WERI-Rb-1 (cell line): Measurements from ENCODE around the gene KCNG1.

ENCODE experiments used
- DNase-seq: peaks from one replicate; pipeline ENCODE4 v3.0.0-alpha.2; 2020
- H3K27ac ChIP-seq: fragments of 250-450 bp; sonication (Bioruptor Pico); 2 replicates; pipeline ENCODE4 v1.5.1; 2020; ENCODE audit warnings: mild to moderate bottlenecking, moderate library complexity
- H3K27me3 ChIP-seq: fragments of 250-450 bp; sonication (Bioruptor Pico); 2 replicates; pipeline ENCODE4 v1.5.1; 2021; ENCODE audit warnings: mild to moderate bottlenecking, low read depth, moderate library complexity; ENCODE audit not compliant: insufficient read depth, severe bottlenecking
- H3K36me3 ChIP-seq: fragments of 250-450 bp; sonication (Bioruptor Pico); 2 replicates; pipeline ENCODE4 v1.5.1; 2020; ENCODE audit warnings: mild to moderate bottlenecking, moderate library complexity
- H3K4me3 ChIP-seq: 2 replicates; pipeline ENCODE4 v1.5.1; 2011; ENCODE audit warnings: low read depth, mild to moderate bottlenecking, control low read depth, low read length
- H3K9me3 ChIP-seq: fragments of 250-450 bp; sonication (Bioruptor Pico); 2 replicates; pipeline ENCODE4 v1.5.1; 2021; ENCODE audit warnings: mild to moderate bottlenecking, moderate library complexity; ENCODE audit not compliant: severe bottlenecking
- CTCF ChIP-seq: IDR thresholded peaks from 2 replicates; pipeline ENCODE4 v1.5.1; 2011; ENCODE audit warnings: low read depth, mild to moderate bottlenecking, control low read depth, inconsistent platforms, low read length

Gene KCNG1

GRCh38 chr20:50967586-50967985, 55.3 kb downstream of the KCNG1 start:
- Histone ChIP-seq H3K4me3 (no peak overlapping the region), H3K27me3 (peaks cover 45% of the 10 kb centered on the region), H3K27ac (no peak overlapping the region), H3K9me3 (no peaks in the 10 kb centered on the region), H3K36me3 (no peaks in the 10 kb centered on the region)
- TF ChIP-seq CTCF: no peak
- peak; percentile 52 for DNase-seq

GRCh38 chr20:50959543-50960126, 63.3 kb downstream of the KCNG1 start:
- peaks cover 18% of the 10 kb centered on the region for H3K36me3 ChIP-seq
- no peaks in the 10 kb centered on the region for H3K27me3 ChIP-seq
- no peak for TF ChIP-seq CTCF
- H3K27ac ChIP-seq: no peak overlapping the region
- H3K9me3 ChIP-seq: no peaks in the 10 kb centered on the region
- H3K4me3 ChIP-seq: peak overlapping the region; percentile 91
- no peak for DNase-seq

DNA sequence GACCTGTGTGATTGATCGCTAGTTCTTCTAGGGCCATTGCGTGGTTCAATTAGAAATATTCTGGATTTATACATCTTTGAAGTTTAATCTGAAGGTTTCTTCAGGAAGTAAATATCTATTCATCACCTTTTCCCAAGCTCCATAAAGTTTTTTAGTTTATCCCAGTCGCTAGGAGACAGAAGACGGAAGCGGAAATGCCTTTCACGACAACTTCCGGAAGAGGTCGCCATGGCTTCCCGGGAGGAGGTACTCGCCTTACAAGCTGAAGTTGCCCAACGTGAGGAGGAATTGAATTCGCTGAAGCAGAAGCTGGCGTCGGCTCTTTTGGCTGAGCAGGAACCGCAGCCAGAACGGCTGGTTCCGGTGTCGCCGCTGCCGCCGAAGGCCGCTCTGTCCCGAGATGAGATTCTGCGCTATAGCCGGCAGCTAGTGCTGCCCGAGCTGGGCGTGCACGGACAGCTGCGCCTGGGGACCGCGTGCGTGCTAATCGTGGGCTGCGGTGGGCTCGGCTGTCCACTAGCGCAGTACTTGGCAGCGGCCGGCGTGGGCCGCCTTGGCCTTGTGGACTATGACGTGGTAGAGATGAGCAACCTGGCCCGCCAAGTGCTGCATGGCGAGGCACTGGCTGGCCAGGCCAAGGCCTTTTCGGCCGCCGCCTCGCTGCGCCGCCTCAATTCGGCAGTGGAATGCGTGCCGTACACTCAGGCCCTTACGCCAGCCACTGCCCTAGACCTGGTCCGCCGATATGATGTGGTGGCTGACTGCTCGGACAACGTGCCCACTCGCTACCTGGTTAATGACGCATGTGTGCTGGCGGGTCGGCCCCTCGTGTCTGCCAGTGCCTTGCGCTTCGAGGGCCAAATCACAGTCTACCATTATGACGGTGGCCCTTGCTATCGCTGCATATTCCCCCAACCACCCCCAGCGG, 64.0 kb downstream of the KCNG1 start, which contains the start of gene MOCS3:
MOCS3 (plus strand) TSS at position 204 of the 928 bp plus-strand sequence; CDS start at position 229, 25 bp downstream.
- Histone ChIP-seq H3K9me3 (no peaks in the 10 kb centered on the region), H3K36me3 (peaks cover 26% of the 10 kb centered on the region), H3K27ac (peak within 1 kb of the TSS; percentile 99), H3K4me3 (peak within 1 kb of the TSS; percentile 91), H3K27me3 (no peaks in the 10 kb centered on the region)
- no peak for TF ChIP-seq CTCF
- peak; percentile 80 for DNase-seq

DNA sequence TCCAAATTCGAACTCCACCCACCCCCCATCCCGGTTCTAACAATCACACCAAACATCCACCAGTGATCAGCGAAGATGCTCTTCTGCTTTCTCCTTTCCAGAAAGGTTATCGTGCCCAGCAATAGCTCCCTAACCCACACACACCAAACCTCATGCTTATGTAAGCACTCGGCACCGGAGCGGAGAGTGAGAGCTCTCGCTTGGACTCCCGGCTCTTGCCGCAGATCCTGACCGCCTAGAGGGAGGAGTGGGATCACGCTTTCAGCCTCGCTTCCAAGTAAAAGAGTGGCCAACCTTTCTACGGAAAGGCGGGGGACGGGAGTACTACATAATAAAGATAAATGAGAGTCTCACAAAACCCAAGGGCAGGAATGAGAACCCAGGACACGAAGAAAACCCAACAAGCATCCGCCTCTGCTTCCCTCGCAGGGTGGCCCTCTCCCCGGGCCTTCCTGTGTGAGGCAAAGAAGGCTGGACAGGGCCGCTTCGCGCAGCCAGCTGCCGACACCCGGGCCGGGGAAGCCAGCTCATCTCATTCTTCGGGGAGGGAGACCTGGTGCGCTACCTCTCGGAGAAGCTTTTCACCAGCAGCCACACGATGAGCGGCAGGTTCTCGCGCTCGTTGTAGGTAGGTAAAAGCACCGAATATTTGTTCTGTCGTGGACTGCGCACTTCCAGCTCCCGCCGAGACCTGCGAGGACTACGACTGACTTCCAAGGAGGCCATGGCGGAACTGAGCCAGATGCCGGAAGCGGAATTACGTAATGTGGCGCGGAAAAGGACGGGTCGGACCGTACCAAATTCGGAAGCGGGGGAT, 64.9 kb downstream of the KCNG1 start, which contains the start of gene DPM1:
DPM1 (minus strand) TSS at position 735 of the 817 bp plus-strand sequence; CDS start at position 726, 9 bp downstream.
- peaks cover 35% of the 10 kb centered on the region for H3K36me3 ChIP-seq
- DNase-seq: peak; percentile 81
- TF ChIP-seq CTCF: no peak
- H3K27ac ChIP-seq: peak within 1 kb of the TSS; percentile 99
- H3K27me3 ChIP-seq: no peaks in the 10 kb centered on the region
- H3K9me3 ChIP-seq: no peaks in the 10 kb centered on the region
- H3K4me3 ChIP-seq: peak within 1 kb of the TSS; percentile 91

DNA sequence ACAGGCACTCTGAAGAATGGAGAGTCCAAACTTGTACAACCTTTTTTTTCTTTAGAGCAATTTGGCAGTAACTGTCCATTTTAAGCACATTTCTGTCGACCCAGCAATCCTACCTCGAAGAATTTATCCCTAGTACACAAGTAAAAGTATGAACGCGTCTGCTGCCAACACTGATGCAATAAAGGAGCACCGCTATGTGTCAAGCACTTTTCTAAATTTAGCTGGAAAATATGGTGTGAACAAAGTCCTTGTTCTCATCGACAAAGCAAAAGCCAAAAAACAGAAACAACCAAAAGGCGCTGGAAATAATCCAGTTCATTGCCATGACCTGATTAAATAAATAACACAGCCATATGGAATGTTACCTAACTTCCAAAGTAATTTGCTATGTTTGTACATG, 65.6 kb downstream of the KCNG1 start:
- Histone ChIP-seq H3K27ac (no peak overlapping the region), H3K4me3 (peak overlapping the region; percentile 91), H3K36me3 (peaks cover 38% of the 10 kb centered on the region), H3K27me3 (no peaks in the 10 kb centered on the region), H3K9me3 (no peaks in the 10 kb centered on the region)
- no peak for TF ChIP-seq CTCF
- DNase-seq: no peak
